Psoas muscle (tissue), 8 donors: ENCODE data around the gene UROC1. TPM values are rescaled to one million over a fixed set of nuclear protein-coding genes. Genes with fewer than 3 reads are reported as not detected.
A peak's percentile ranks its signal among the peaks of the same experiment; 100 is the strongest.

Source experiments
- ATAC-seq, 4 donors: fragments of 200-7000 bp; cut with Tn5 transposase; one replicate each; pipeline ENCODE4 v1.9.1; 2020; ENCODE audit warnings: moderate library complexity in 3 of 4, mild to moderate bottlenecking in 2 of 4
- DNase-seq, 2 donors: peaks; one replicate each; pipeline ENCODE4 v3.0.0-alpha.2; 2020
- H3K27ac ChIP-seq: fragments of 200-600 bp; one replicate; pipeline ENCODE4 v1.8.0; 2022
- H3K27me3 ChIP-seq, 3 donors: fragments of 200-600 bp in 1 of 3; one replicate each; pipeline versions ENCODE4 v1.6.1 to v1.8.0; 2013 to 2022; ENCODE audit warnings: low read length in 2 of 3, mild to moderate bottlenecking in 2 of 3, moderate library complexity in 1 of 3; ENCODE audit not compliant: insufficient read depth in 3 of 3
- H3K36me3 ChIP-seq, 2 donors: fragments of 200-600 bp in 1 of 2; one replicate each; pipeline versions ENCODE4 v1.6.1 to v1.8.0; 2013 to 2022; ENCODE audit warnings: low read depth in 1 of 2, mild to moderate bottlenecking in 1 of 2, moderate library complexity in 1 of 2; ENCODE audit not compliant: insufficient read depth in 1 of 2
- H3K4me1 ChIP-seq: fragments of 200-600 bp; one replicate; pipeline ENCODE4 v1.8.0; 2022
- H3K4me3 ChIP-seq: fragments of 200-600 bp; one replicate; pipeline ENCODE4 v1.8.0; 2022; ENCODE audit warnings: mild to moderate bottlenecking
- H3K9me3 ChIP-seq: fragments of 200-600 bp; one replicate; pipeline ENCODE4 v1.8.0; 2022
- CTCF ChIP-seq: fragments of 200-600 bp; IDR thresholded peaks from one replicate; pipeline ENCODE4 v1.8.0; 2022; ENCODE audit warnings: antibody characterized with exemption
- WGBS, 3 donors: extraction: QIAGEN DNeasy Blood & Tissue Kit; methylation state at CpG; one replicate each; pipeline versions ENCODE4 v1.1.6 to v1.1.7; 2013; 5-methylcytosine and 5-hydroxymethylcytosine counted together
- intact Hi-C, 2 donors: fragments of 100-400 bp; cut with DNase I; formaldehyde crosslinking; loops; one replicate each; pipeline versions ENCODE4 v1.11.0 to v1.14.2; 2022
- polyA plus RNA-seq, 3 donors: library from polyadenylated mRNA; stranded (reverse); fragments of 200-250 nt; gene quantifications; one replicate each; pipeline ENCODE4 v1.2.3, GENCODE V29; 2013
- total RNA-seq, 4 donors: library from RNA; stranded (reverse); fragmentation: NEBNext Ultra II Directional in 2 of 4; extraction: Animal tissue kit (Norgen Biotek cat#: 25700) in 2 of 4; gene quantifications; one replicate each; pipeline versions ENCODE4 v1.2.1 to v1.2.4, GENCODE V29; 2021 to 2023
- donor health status: healthy with polysubstance abuse.
- donor health status: DM: no; HTN: no; CAD: no; lungs with moderate emphysema.
- donor health status: Bipolar disorder and iron deficiency.
- donor health status: healthy.
- donor health status: DM: yes; HTN: yes; CAD: no.
- donor health status: DM: no; HTN: no; CAD: no.
- donor health status: DM: no; HTN: no; CAD: no.
- donor health status: DM: yes; HTN: yes; CAD: no.

UROC1 gene
- total and polyA plus RNA-seq, 7 donors, result 0.03 to 0.13 (median 0.08) TPM; not detected in 4

GRCh38 chr3:126511291-126511690 is 6.3 kb downstream of the UROC1 start:
- no peak overlapping the region for H3K27ac ChIP-seq
- no peak overlapping the region for H3K4me3 ChIP-seq
- H3K9me3 ChIP-seq, result no peaks in the 10 kb centered on the region
- peaks cover 5% of the 10 kb centered on the region for H3K4me1 ChIP-seq
- DNase-seq (no peak), ATAC-seq (peak in 2 of 4 donors; percentile 37 to 41)
- no peaks in the 10 kb centered on the region for H3K27me3 ChIP-seq
- TF ChIP-seq CTCF, result no peak
- WGBS, 3 donors, result 57 to 67% (median 65%) methylated on average over 7 of the region's 7 CpGs
- H3K36me3 ChIP-seq, result no peaks in the 10 kb centered on the region
- intact Hi-C loops, result no loop called here

- peak; percentile 7 to 32 for DNase-seq
- Histone ChIP-seq H3K27ac (no peak overlapping the region), H3K4me3 (no peak overlapping the region), H3K9me3 (no peaks in the 10 kb centered on the region), H3K36me3 (no peaks in the 10 kb centered on the region), H3K4me1 (peaks cover 5% of the 10 kb centered on the region), H3K27me3 (no peaks in the 10 kb centered on the region)
- TF ChIP-seq CTCF, result no peak
- ATAC-seq, result no peak
- WGBS, 3 donors, result 70 to 78% (median 70%) methylated on average over 22 of the region's 22 CpGs
- intact Hi-C loops, result no loop called here
Measured at GRCh38 chr3:126510308-126510910, 7.2 kb downstream of the UROC1 start.

GRCh38 chr3:126509597-126510307 is 7.8 kb downstream of the UROC1 start:
- DNase-seq (peak in 1 of 2 donors; percentile 6), ATAC-seq (no peak)
- WGBS, 3 donors, result 50 to 74% (median 52%) methylated on average over 18 of the region's 18 CpGs
- Histone ChIP-seq H3K9me3 (no peaks in the 10 kb centered on the region), H3K4me3 (no peak overlapping the region), H3K4me1 (peaks cover 5% of the 10 kb centered on the region), H3K27me3 (no peaks in the 10 kb centered on the region), H3K36me3 (no peaks in the 10 kb centered on the region), H3K27ac (no peak overlapping the region)
- intact Hi-C loops, result no loop called here
- TF ChIP-seq CTCF, result no peak

- intact Hi-C loops, result no loop called here
- H3K36me3 ChIP-seq, result no peaks in the 10 kb centered on the region
- H3K4me3 ChIP-seq, result no peak overlapping the region
- no peak overlapping the region for H3K27ac ChIP-seq
- DNase-seq, result no peak
- ATAC-seq, result no peak
- H3K4me1 ChIP-seq, result peaks cover 5% of the 10 kb centered on the region
- whole genome bisulfite sequencing, 3 donors, result 88 to 100% (median 89%) methylated on average over 4 of the region's 4 CpGs
- no peaks in the 10 kb centered on the region for H3K9me3 ChIP-seq
- H3K27me3 ChIP-seq, result no peaks in the 10 kb centered on the region
- TF ChIP-seq CTCF, result no peak
Measured at GRCh38 chr3:126508564-126508964, 9.0 kb downstream of the UROC1 start.
